NCI-H69 (cell line): ENCODE results near the gene RNPEPL1.
"Not testable (repeated sequence)": the region's sequence is repeated elsewhere in the genome, so short reads cannot be mapped to it uniquely, and the experiment has no call there.

Source experiments
- DNase-seq: peaks from one replicate; lab custom pipeline; 2025; lab: John Stamatoyannopoulos, UW

Gene RNPEPL1

DNA sequence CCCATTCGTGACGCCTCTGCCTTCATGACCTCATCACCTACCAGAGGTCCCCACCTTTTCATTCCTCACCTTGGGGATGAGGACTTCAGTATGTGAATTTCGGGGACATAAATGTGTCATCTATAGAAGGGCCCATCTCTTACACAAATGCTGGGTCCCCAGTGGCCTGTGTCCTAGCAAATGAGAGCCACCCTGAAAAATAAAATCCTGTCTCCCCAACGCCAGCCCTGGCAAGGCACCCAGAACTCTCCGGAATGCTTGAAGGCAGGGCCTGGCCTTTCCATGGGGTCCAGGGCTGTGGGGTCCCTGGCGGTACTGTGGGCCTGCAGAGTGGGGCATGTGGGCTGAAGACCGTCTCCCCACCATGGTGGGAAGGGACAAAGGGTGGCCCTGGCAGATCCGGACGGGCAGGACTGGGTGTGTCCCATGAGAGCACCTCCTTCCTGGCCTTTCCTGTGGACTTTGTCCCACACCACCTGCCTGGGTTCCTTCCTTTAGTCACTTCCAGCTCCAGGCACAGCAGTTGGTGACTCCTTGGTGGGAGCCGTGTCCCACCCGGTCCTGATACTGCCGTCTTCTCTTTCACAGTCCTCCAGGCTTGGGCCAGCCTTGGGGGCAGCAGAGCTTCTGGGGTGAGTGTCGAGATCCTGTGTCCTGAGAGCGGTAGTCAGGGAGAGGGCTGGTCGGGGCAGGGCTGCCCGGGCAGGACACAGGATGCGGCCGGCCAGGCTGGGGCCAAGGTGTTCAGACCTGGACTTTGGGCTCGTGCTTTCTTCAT lies 36.8 kb downstream of the RNPEPL1 start:
- no peak for DNase-seq

DNA sequence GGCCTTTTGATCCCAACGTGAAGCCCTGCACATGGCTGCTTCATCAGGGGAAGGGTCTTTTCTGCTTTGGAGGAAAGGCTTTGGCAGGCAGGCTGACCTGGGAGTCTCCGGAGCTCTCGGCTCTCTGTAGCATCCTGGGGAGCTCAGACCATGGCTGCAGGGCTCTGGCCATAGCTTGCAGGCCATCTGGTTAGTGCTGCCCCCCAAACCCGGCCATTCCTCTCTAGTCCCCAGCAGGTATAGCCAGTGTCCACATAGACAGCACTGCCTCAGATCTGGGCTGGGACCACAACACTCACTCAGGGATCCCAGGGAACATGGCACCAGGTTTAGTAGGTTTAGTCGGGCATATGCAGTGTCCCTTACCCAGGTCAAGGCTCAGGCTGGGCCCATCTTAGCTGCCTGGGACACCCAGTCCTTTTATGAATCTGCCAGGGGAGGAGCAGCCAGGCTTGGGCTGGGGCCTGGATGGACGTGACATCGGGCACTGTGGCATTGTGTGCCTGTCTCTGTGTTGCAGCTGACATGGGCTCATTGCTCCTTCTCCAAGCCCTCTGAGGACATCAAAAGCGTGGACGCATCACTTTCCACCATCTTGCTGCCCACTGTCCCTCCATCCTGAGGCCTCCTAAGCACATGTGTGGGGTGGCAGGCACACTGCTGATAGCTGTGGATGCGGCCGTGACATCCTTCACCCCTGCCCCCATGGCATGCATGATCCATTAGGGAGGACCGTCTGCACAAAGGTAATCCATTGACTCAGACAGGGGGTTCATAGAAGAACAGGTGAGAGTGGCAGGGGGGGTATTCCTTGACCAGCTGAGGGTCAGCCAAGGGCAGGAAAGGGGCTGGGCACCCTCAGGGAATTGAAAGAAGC lies 37.8 kb downstream of the RNPEPL1 start:
- no peak for DNase-seq

DNA sequence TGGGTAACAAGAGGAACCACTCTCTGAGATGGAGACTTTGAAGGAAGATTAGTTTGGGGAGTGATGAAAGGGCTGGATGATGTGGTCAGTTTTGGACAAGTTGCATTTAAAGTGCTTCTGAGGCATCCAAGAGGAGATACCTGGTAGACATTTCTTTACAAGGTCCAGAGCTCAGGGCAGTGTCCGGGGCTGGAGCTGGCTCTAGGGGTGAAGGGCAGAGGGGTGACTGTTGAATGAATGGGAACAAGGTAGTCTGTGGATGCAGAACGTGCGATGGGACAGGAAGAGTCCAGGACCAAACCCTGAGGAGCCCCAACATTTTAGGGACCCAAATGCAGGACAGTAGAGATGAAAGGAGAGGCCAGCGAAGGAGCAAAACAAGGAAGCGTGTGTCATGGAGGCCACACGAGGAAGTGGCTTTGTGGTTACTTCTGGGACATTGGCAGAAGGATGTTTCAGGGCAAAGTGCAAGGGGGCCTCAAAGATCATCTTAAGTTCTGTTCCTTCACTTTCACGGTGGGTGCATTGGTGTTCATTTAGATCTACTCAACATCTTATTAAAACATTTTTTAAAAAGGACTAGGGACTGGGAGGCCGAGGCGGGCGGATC lies 43.4 kb downstream of the RNPEPL1 start:
- DNase-seq, result no peak

GRCh38 chr2:240613781-240614180 lies 45.5 kb downstream of the RNPEPL1 start:
- no peak for DNase-seq

DNA sequence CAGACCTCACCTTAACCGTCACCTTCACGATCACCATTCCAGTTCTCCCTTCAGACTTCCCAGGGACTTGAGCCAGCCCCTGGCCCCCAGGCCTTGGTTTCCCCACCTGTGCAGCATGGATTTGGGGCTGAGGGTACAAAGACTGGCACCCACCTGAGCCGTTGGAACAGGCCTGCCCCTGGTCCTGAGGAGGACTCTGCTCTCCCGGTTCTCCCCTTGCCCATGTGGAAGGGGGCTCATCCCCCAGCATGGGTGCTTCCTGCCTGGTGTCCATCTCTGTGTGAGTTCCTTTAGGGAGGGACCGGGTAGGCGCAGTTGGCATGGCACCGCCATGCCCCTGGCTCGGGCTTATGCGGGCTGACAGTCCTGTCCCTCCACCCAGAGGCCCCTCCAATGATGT lies 46.1 kb downstream of the RNPEPL1 start:
- DNase-seq, result no peak

- DNase-seq, result no peak
Measured at GRCh38 chr2:240615396-240615795, 47.1 kb downstream of the RNPEPL1 start.

DNA sequence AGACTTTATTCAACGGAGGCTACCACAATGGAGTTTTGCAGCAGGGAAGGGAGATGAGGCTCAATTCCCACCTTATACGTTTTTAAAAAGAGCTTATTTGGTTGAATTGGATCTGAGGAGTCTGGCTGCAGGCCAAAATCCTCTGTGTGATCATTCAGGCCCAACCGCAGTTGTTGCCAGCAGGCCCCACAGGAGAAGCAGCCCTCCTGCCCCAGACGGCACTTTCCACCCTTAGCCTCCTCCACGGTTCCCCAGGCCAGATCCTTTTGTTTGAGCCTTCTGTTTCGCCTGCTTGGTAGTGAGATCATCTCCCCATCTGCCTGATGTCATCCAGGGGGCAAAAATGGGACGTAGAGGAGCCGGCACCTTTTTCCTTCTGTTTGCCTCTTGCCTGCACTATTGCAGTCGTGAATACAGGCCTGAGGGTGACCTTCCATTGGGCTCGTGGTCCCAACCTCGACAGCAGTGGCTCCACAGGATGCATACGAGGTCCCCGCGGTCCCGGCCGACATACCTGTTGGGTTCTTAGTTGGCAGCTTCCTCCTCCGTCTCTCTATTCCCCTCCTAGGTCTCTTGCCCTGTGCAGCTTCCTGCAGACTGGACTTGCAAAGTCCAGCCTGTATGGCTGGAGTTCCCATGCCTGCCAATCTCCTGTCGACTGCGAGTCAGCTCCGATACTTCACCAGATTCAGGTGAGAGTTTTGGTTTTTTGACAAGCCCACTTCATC lies 47.7 kb downstream of the RNPEPL1 start:
- DNase-seq, result no peak

- DNase-seq, result not testable (repeated sequence)
Measured at GRCh38 chr2:240616860-240617666, 48.8 kb downstream of the RNPEPL1 start.

- no peak for DNase-seq
Measured at GRCh38 chr2:240618776-240619175, 50.5 kb downstream of the RNPEPL1 start.

- DNase-seq, result no peak
Measured at GRCh38 chr2:240619506-240620148, 51.3 kb downstream of the RNPEPL1 start.

GRCh38 chr2:240620149-240620731 lies 52.0 kb downstream of the RNPEPL1 start:
- DNase-seq, result no peak

- no peak for DNase-seq
Measured at GRCh38 chr2:240620859-240621258, 52.6 kb downstream of the RNPEPL1 start.

DNA sequence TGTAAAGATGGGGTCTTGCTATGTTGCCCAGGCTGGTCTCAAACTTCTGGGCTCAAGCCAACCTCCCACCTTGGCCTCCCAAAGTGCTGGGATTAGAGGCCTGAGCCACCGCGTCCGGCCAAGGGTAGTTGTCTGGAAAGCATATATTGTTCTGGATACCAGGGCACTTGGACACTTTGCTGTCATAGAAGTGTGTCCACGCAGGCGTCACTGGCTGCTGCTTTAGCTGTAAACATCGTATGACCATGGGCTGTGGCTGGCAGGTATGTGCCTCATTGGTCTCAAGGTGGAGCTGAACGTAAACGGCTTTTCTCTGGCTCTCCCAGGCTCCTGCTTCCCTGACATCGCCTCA lies 53.8 kb downstream of the RNPEPL1 start:
- DNase-seq, result no peak

- peak; percentile 69 for DNase-seq
Measured at GRCh38 chr2:240622531-240623235, 54.4 kb downstream of the RNPEPL1 start.

- no peak for DNase-seq
Measured at GRCh38 chr2:240623531-240624010, 55.3 kb downstream of the RNPEPL1 start.

- DNase-seq, result no peak
Measured at GRCh38 chr2:240624011-240624949, 56.0 kb downstream of the RNPEPL1 start.

GRCh38 chr2:240624950-240625621 lies 56.8 kb downstream of the RNPEPL1 start, which contains the start of gene GPR35:
Gene GPR35, plus strand, starts transcription at chr2:240625480. Its CDS starts 4,473 bp downstream, at chr2:240629953.
- no peak for DNase-seq
